ENCODE results near the gene PDK4. TPM values are rescaled to one million over a fixed set of nuclear protein-coding genes. Genes with fewer than 3 reads are reported as not detected.

Gene PDK4
- total and polyA plus RNA-seq, 9 of the 15 experiments (the other 6 are each of a cell fraction or from before 2014, with no cell fraction given): 0.03 to 0.24 (median 0.08) TPM; not detected in 2

DNA sequence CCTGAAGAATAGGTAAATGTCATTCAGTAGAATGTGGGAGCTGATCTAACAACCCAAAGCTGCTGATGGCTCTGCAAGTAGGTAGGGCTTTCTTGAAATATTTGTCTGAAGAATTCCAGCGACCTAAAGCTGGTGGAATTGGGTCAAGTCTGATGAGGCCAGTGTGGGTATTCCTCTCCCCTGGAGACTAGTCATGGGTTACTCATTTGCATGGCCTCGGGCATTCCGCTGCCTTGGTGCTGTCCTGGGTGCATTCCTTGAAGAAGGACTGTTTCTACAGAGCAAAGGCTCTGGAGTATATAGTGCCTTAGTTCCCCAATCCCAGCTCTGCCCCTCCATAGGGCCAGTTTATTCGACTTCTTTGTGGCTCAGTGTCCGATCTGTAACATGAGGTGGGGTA lies 19.2 kb downstream of the PDK4 start:
- H3K4me2 ChIP-seq (ENCODE audit: insufficient read depth, low read length): no peak overlapping the region
- in situ Hi-C loops (cut with MboI) (no loop called here), intact Hi-C loops (cut with micrococcal nuclease) (no loop called here)
- no peaks in the 10 kb centered on the region for H3K4me1 ChIP-seq (replicated peaks in 1 of 2; ENCODE audit: control insufficient read depth in 2 of 2, insufficient read depth in 2 of 2, low read length in 2 of 2)
- H2AFZ ChIP-seq (ENCODE audit: low read depth, low read length): no peak overlapping the region
- BruUV-seq (replicated peaks): no TSS peak
- ChIA-PET POLR2A (interaction anchor here (0.7 kb wide), 1 partner anchor 114 kb away, joined by 3 read pairs; no protein-coding TSS in a partner anchor), CTCF (ENCODE audit: low intra/inter-chr PET ratio) (no interaction called here)
- H3K9me3 ChIP-seq (replicated peaks; ENCODE audit: control insufficient read depth, insufficient read depth, low read depth, low read length): no peaks in the 10 kb centered on the region
- H3K27me3 ChIP-seq (ENCODE audit: control insufficient read depth in 2 of 2, insufficient read depth in 2 of 2, low read length in 2 of 2): peaks cover 9 to 10% of the 10 kb centered on the region in 2 experiments; a peak in 4 of 5 replicates
- FAIRE-seq: no peak
- TF ChIP-seq, protein P1, sequence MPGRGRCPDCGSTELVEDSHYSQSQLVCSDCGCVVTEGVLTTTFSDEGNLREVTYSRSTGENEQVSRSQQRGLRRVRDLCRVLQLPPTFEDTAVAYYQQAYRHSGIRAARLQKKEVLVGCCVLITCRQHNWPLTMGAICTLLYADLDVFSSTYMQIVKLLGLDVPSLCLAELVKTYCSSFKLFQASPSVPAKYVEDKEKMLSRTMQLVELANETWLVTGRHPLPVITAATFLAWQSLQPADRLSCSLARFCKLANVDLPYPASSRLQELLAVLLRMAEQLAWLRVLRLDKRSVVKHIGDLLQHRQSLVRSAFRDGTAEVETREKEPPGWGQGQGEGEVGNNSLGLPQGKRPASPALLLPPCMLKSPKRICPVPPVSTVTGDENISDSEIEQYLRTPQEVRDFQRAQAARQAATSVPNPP (IDR thresholded peaks at IDR 0.05; ENCODE audit: borderline replicate concordance, insufficient read depth, insufficient read length): no peak
- TF ChIP-seq ZNF77 (CRISPR knock-in tag; IDR thresholded peaks at IDR 0.05) (no peak), ILK (tag; IDR thresholded peaks at IDR 0.05; ENCODE audit: borderline replicate concordance, low read depth) (no peak), XRCC4 (IDR thresholded peaks at IDR 0.05; ENCODE audit: extremely low read depth, insufficient read depth, insufficient read length) (no peak), MAFG (tag; conservative IDR thresholded peaks at IDR 0.05) (no peak), NR1H2 (CRISPR knock-in tag; IDR thresholded peaks at IDR 0.05) (no peak), NFXL1 (CRISPR knock-in tag; IDR thresholded peaks at IDR 0.05) (no peak), CREBBP (IDR thresholded peaks at IDR 0.05; ENCODE audit: low read depth, low read length) (no peak), JUND (IDR thresholded peaks at IDR 0.05; ENCODE audit: borderline replicate concordance, low read depth, low read length) (no peak), JUND (tag; IDR thresholded peaks at IDR 0.05; ENCODE audit: borderline replicate concordance, low read depth, low read length) (no peak)
- H3K27ac ChIP-seq (ENCODE audit: extremely low read depth, low read depth, low read length): no peak overlapping the region
- no peaks in the 10 kb centered on the region for H4K20me1 ChIP-seq (replicated peaks; ENCODE audit: control insufficient read depth, insufficient read depth, low read length)
- no peaks in the 10 kb centered on the region for H3K79me2 ChIP-seq (ENCODE audit: control insufficient read depth, insufficient read depth, low read length)
- H3K4me3 ChIP-seq: no peak overlapping the region
- no peaks in the 10 kb centered on the region for H3K36me3 ChIP-seq (ENCODE audit: control insufficient read depth, insufficient read depth, low read length)
- H3K9me1 ChIP-seq (ENCODE audit: control insufficient read depth, insufficient read depth, low read length): no peaks in the 10 kb centered on the region
- WGBS (ENCODE audit: insufficient coverage, low coverage, missing lambda C conversion rate): 0% methylated on average over 5 of the region's 5 CpGs
- DNase-seq (ENCODE audit: extremely low read depth in 1 of 4, low spot score in 3 of 4): no peak
- H3K9ac ChIP-seq (ENCODE audit: insufficient read depth in 1 of 2, low read depth in 2 of 2, low read length in 2 of 2): no peak overlapping the region
- ATAC-seq: no peak

All from K562 (cell line).